ENCODE measurements around the gene PSMD9. TPM values are rescaled to one million over a fixed set of nuclear protein-coding genes. Genes with fewer than 3 reads are reported as not detected.
"Not testable (repeated sequence)": the region's sequence is repeated elsewhere in the genome, so short reads cannot be mapped to it uniquely, and the experiment has no call there.

The PSMD9 gene
- polyA plus RNA-seq, 1 donor (not counting 4 experiments of a cell fraction or from before 2014, with no cell fraction given) = 84.8 TPM

DNA sequence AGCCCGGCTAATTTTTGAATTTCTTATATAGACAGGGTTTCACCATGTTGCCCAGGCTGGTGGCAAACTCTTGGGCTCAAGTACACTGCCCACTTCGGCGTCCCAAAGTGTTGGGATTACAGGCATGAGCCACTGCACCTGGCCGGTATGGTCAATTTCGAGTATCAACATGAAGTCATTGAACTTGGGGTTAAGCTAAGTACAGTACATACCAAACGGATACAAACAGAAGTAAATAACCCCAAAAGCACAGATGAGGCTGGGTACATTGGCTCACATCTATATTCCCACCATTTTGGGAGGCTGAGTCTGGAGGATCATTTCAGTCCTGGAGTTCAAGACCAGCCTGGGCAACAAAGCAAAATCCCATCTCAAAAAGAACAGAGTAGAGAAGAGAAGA is 13.0 kb upstream of the PSMD9 start:
- no peak overlapping the region for H3K9ac ChIP-seq (ENCODE audit: control insufficient read depth, extremely low read depth, insufficient read depth, low read length)
- no peaks in the 10 kb centered on the region for H3K79me2 ChIP-seq (ENCODE audit: control insufficient read depth, insufficient read depth, low read length)
- no peak for TF ChIP-seq CTCF (optimal IDR thresholded peaks at IDR 0.05 in 1 of 3, IDR thresholded peaks at IDR 0.05 in 1 of 3, conservative IDR thresholded peaks at IDR 0.05 in 1 of 3; ENCODE audit: extremely low read depth in 1 of 3, insufficient read depth in 2 of 3, low read length in 3 of 3)
- TF ChIP-seq EZH2 (IDR thresholded peaks at IDR 0.05; ENCODE audit: low read length) = no peak
- H4K20me1 ChIP-seq (ENCODE audit: control insufficient read depth, extremely low read depth, insufficient read depth, low read length) = no peaks in the 10 kb centered on the region
- no peak overlapping the region for H3K27ac ChIP-seq (ENCODE audit: control insufficient read depth, insufficient read depth, low read length)
- H3K27me3 ChIP-seq (ENCODE audit: control insufficient read depth, extremely low read depth, insufficient read depth, low read length) = no peaks in the 10 kb centered on the region
- no peak overlapping the region for H3K4me2 ChIP-seq (ENCODE audit: control insufficient read depth, extremely low read depth, insufficient read depth, low read depth, low read length)
- FAIRE-seq (no peak), DNase-seq (ENCODE audit: low read depth, low spot score) (no peak)
- H2AFZ ChIP-seq (ENCODE audit: control insufficient read depth, low read length) = no peak overlapping the region
- no peaks in the 10 kb centered on the region for H3K9me3 ChIP-seq (ENCODE audit: control insufficient read depth, low read depth, low read length)
- dilution Hi-C loops (cut with MboI; ENCODE audit: extremely low pct_ligation_motif_present, low sequenced_read_pairs) = no loop called here
- no peaks in the 10 kb centered on the region for H3K9me1 ChIP-seq (ENCODE audit: control insufficient read depth, extremely low read depth, insufficient read depth, low read length)
- no peaks in the 10 kb centered on the region for H3K36me3 ChIP-seq (ENCODE audit: control insufficient read depth in 2 of 2, extremely low read depth in 1 of 2, insufficient read depth in 2 of 2, low read length in 2 of 2)
- no peak overlapping the region for H3K4me3 ChIP-seq (ENCODE audit: control insufficient read depth in 2 of 3, extremely low read depth in 1 of 3, insufficient read depth in 2 of 3, low read depth in 1 of 3, low read length in 3 of 3)
- H3K4me1 ChIP-seq (ENCODE audit: control insufficient read depth, extremely low read depth, insufficient read depth, low read length) = peaks cover 7% of the 10 kb centered on the region

- FAIRE-seq; DNase-seq (ENCODE audit: low read depth, low spot score); H4K20me1 ChIP-seq (ENCODE audit: control insufficient read depth, extremely low read depth, insufficient read depth, low read length); H3K4me2 ChIP-seq (ENCODE audit: control insufficient read depth, extremely low read depth, insufficient read depth, low read depth, low read length); H3K27me3 ChIP-seq (ENCODE audit: control insufficient read depth, extremely low read depth, insufficient read depth, low read length); H3K9me3 ChIP-seq (ENCODE audit: control insufficient read depth, low read depth, low read length); H3K4me1 ChIP-seq (ENCODE audit: control insufficient read depth, extremely low read depth, insufficient read depth, low read length); H3K27ac ChIP-seq (ENCODE audit: control insufficient read depth, insufficient read depth, low read length); H3K4me3 ChIP-seq (ENCODE audit: control insufficient read depth in 2 of 3, extremely low read depth in 1 of 3, insufficient read depth in 2 of 3, low read depth in 1 of 3, low read length in 3 of 3); dilution Hi-C loops (cut with MboI; ENCODE audit: extremely low pct_ligation_motif_present, low sequenced_read_pairs); H3K36me3 ChIP-seq (ENCODE audit: control insufficient read depth in 2 of 2, extremely low read depth in 1 of 2, insufficient read depth in 2 of 2, low read length in 2 of 2); H3K9ac ChIP-seq (ENCODE audit: control insufficient read depth, extremely low read depth, insufficient read depth, low read length); H2AFZ ChIP-seq (ENCODE audit: control insufficient read depth, low read length); H3K9me1 ChIP-seq (ENCODE audit: control insufficient read depth, extremely low read depth, insufficient read depth, low read length); H3K79me2 ChIP-seq (ENCODE audit: control insufficient read depth, insufficient read depth, low read length): not testable (repeated sequence)
Observed at GRCh38 chr12:121876080-121876447, 12.5 kb upstream of the PSMD9 start.

- no peak overlapping the region for H3K9ac ChIP-seq (ENCODE audit: control insufficient read depth, extremely low read depth, insufficient read depth, low read length)
- H3K79me2 ChIP-seq (ENCODE audit: control insufficient read depth, insufficient read depth, low read length) = no peaks in the 10 kb centered on the region
- H4K20me1 ChIP-seq (ENCODE audit: control insufficient read depth, extremely low read depth, insufficient read depth, low read length) = no peaks in the 10 kb centered on the region
- dilution Hi-C loops (cut with MboI; ENCODE audit: extremely low pct_ligation_motif_present, low sequenced_read_pairs) = no loop called here
- no peak overlapping the region for H3K4me3 ChIP-seq (ENCODE audit: control insufficient read depth in 2 of 3, extremely low read depth in 1 of 3, insufficient read depth in 2 of 3, low read depth in 1 of 3, low read length in 3 of 3)
- H3K27ac ChIP-seq (ENCODE audit: control insufficient read depth, insufficient read depth, low read length) = no peak overlapping the region
- no peak for TF ChIP-seq EZH2 (IDR thresholded peaks at IDR 0.05; ENCODE audit: low read length)
- no peak for TF ChIP-seq CTCF (optimal IDR thresholded peaks at IDR 0.05 in 1 of 3, IDR thresholded peaks at IDR 0.05 in 1 of 3, conservative IDR thresholded peaks at IDR 0.05 in 1 of 3; ENCODE audit: extremely low read depth in 1 of 3, insufficient read depth in 2 of 3, low read length in 3 of 3)
- no peak overlapping the region for H3K4me2 ChIP-seq (ENCODE audit: control insufficient read depth, extremely low read depth, insufficient read depth, low read depth, low read length)
- no peaks in the 10 kb centered on the region for H3K36me3 ChIP-seq (ENCODE audit: control insufficient read depth in 2 of 2, extremely low read depth in 1 of 2, insufficient read depth in 2 of 2, low read length in 2 of 2)
- FAIRE-seq = no peak
- H3K27me3 ChIP-seq (ENCODE audit: control insufficient read depth, extremely low read depth, insufficient read depth, low read length) = no peaks in the 10 kb centered on the region
- no peak overlapping the region for H2AFZ ChIP-seq (ENCODE audit: control insufficient read depth, low read length)
- DNase-seq (ENCODE audit: low read depth, low spot score) = no peak
- no peaks in the 10 kb centered on the region for H3K9me3 ChIP-seq (ENCODE audit: control insufficient read depth, low read depth, low read length)
- H3K4me1 ChIP-seq (ENCODE audit: control insufficient read depth, extremely low read depth, insufficient read depth, low read length) = peaks cover 3% of the 10 kb centered on the region
- no peaks in the 10 kb centered on the region for H3K9me1 ChIP-seq (ENCODE audit: control insufficient read depth, extremely low read depth, insufficient read depth, low read length)
Observed at GRCh38 chr12:121883315-121883660, 5.3 kb upstream of the PSMD9 start.

GRCh38 chr12:121885129-121885528 is 3.5 kb upstream of the PSMD9 start:
- H3K9ac ChIP-seq (ENCODE audit: control insufficient read depth, extremely low read depth, insufficient read depth, low read length); DNase-seq (ENCODE audit: low read depth, low spot score); H3K9me3 ChIP-seq (ENCODE audit: control insufficient read depth, low read depth, low read length); H3K4me3 ChIP-seq (ENCODE audit: control insufficient read depth in 2 of 3, extremely low read depth in 1 of 3, insufficient read depth in 2 of 3, low read depth in 1 of 3, low read length in 3 of 3); H3K4me2 ChIP-seq (ENCODE audit: control insufficient read depth, extremely low read depth, insufficient read depth, low read depth, low read length); H2AFZ ChIP-seq (ENCODE audit: control insufficient read depth, low read length); dilution Hi-C loops (cut with MboI; ENCODE audit: extremely low pct_ligation_motif_present, low sequenced_read_pairs); H3K36me3 ChIP-seq (ENCODE audit: control insufficient read depth in 2 of 2, extremely low read depth in 1 of 2, insufficient read depth in 2 of 2, low read length in 2 of 2); H3K9me1 ChIP-seq (ENCODE audit: control insufficient read depth, extremely low read depth, insufficient read depth, low read length); H3K27me3 ChIP-seq (ENCODE audit: control insufficient read depth, extremely low read depth, insufficient read depth, low read length); FAIRE-seq; H3K27ac ChIP-seq (ENCODE audit: control insufficient read depth, insufficient read depth, low read length); H4K20me1 ChIP-seq (ENCODE audit: control insufficient read depth, extremely low read depth, insufficient read depth, low read length): not testable (repeated sequence)
- H3K79me2 ChIP-seq (ENCODE audit: control insufficient read depth, insufficient read depth, low read length) = peaks cover 15% of the 10 kb centered on the region
- peaks cover 11% of the 10 kb centered on the region for H3K4me1 ChIP-seq (ENCODE audit: control insufficient read depth, extremely low read depth, insufficient read depth, low read length)
